ENCODE results near the gene NWD2.

DNA sequence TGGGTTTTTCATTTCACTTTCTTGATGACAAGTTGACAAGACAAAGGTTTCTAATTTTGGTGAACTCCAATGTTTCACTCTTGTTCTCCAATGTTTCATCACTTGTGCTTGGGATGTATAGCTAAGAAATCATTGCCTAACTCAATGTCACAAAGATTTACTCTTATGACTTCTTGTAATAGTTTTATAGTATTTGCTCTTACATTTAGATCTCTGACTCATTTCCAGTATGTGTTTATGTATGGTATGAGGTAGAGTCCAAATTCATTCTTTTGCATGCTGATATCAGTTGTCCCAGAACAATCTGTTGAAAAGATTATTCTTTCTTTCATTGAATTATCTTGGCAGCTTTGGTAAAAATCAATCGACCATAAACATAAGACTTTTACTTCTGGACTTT lies 12.2 kb upstream of the NWD2 start:
- TF ChIP-seq ZNF274 (IDR thresholded peaks at IDR 0.05; ENCODE audit: low read depth, low read length) (no peak), YY1 (IDR thresholded peaks at IDR 0.05; ENCODE audit: insufficient read depth, insufficient read length) (no peak), SUZ12 (IDR thresholded peaks at IDR 0.05; ENCODE audit: extremely low read depth, insufficient read depth, insufficient read length) (no peak)

Data from NT2/D1 (cell line).